GM03348 (cell line): ENCODE results near the gene DNPH1.

Experiments used
- DNase-seq: peaks from one replicate; pipeline ENCODE4 v3.0.0; 2012; ENCODE audit warnings: low spot score

The DNPH1 gene

GRCh38 chr6:43211955-43212354 is 17.3 kb downstream of the DNPH1 start:
- no peak for DNase-seq

- no peak for DNase-seq
Observed at GRCh38 chr6:43207286-43207685, 22.0 kb downstream of the DNPH1 start.

GRCh38 chr6:43205849-43206248 is 23.4 kb downstream of the DNPH1 start:
- no peak for DNase-seq

- DNase-seq: no peak
Observed at GRCh38 chr6:43204271-43205105, 24.8 kb downstream of the DNPH1 start.

GRCh38 chr6:43203718-43204095 is 25.6 kb downstream of the DNPH1 start:
- DNase-seq: no peak

GRCh38 chr6:43203029-43203717 is 26.1 kb downstream of the DNPH1 start:
- no peak for DNase-seq

GRCh38 chr6:43202451-43202850 is 26.8 kb downstream of the DNPH1 start:
- no peak for DNase-seq

GRCh38 chr6:43200541-43200940 is 28.7 kb downstream of the DNPH1 start:
- no peak for DNase-seq

- no peak for DNase-seq
Observed at GRCh38 chr6:43199912-43200311, 29.4 kb downstream of the DNPH1 start.

- no peak for DNase-seq
Observed at GRCh38 chr6:43196337-43196736, 32.9 kb downstream of the DNPH1 start.

- DNase-seq: no peak
Observed at GRCh38 chr6:43193929-43194328, 35.4 kb downstream of the DNPH1 start.

GRCh38 chr6:43192911-43193310 is 36.4 kb downstream of the DNPH1 start:
- no peak for DNase-seq

GRCh38 chr6:43189776-43190304 is 39.4 kb downstream of the DNPH1 start:
- DNase-seq: no peak

- DNase-seq: no peak
Observed at GRCh38 chr6:43188426-43188825, 40.9 kb downstream of the DNPH1 start.

- no peak for DNase-seq
Observed at GRCh38 chr6:43187821-43188220, 41.5 kb downstream of the DNPH1 start.

- no peak for DNase-seq
Observed at GRCh38 chr6:43186706-43187105, 42.6 kb downstream of the DNPH1 start.

GRCh38 chr6:43186019-43186418 is 43.3 kb downstream of the DNPH1 start:
- no peak for DNase-seq

- no peak for DNase-seq
Observed at GRCh38 chr6:43185391-43185985, 43.8 kb downstream of the DNPH1 start.

GRCh38 chr6:43184268-43184985 is 44.9 kb downstream of the DNPH1 start:
- DNase-seq: no peak

GRCh38 chr6:43183441-43183840 is 45.8 kb downstream of the DNPH1 start:
- DNase-seq: no peak

GRCh38 chr6:43181942-43182860 is 47.1 kb downstream of the DNPH1 start, which contains the start of gene CUL9:
Gene CUL9 (plus strand): TSS chr6:43182196. CDS start chr6:43184311, 2,115 bp downstream.
- DNase-seq: peak; percentile 93
